HFFc6 (cell line): ENCODE results near the gene TBC1D1. TPM values are rescaled to one million over a fixed set of nuclear protein-coding genes. Genes with fewer than 3 reads are reported as not detected.
A peak's percentile ranks its signal among the peaks of the same experiment; 100 is the strongest.

Source experiments
- DNase-seq: peaks from one replicate; pipeline ENCODE4 v3.0.0-alpha.2; 2018
- H3K27ac Mint-ChIP-seq: 2 replicates; pipeline ENCODE4 v1.8.0; 2020; ENCODE audit warnings: mild to moderate bottlenecking, mixed read lengths
- H3K27me3 Mint-ChIP-seq: 2 replicates; pipeline ENCODE4 v1.8.0; 2021; ENCODE audit warnings: mild to moderate bottlenecking, moderate library complexity, mixed read lengths; ENCODE audit not compliant: insufficient read depth
- H3K36me3 Mint-ChIP-seq: 2 replicates; pipeline ENCODE4 v1.8.0; 2021; ENCODE audit warnings: low read depth, mixed read lengths
- H3K4me1 Mint-ChIP-seq: 2 replicates; pipeline ENCODE4 v1.8.0; 2020; ENCODE audit warnings: low read depth, mixed read lengths
- H3K4me3 Mint-ChIP-seq: 2 replicates; pipeline ENCODE4 v1.8.0; 2020; ENCODE audit warnings: mild to moderate bottlenecking, moderate library complexity, mixed read lengths
- H3K9me3 Mint-ChIP-seq: 2 replicates; pipeline ENCODE4 v1.8.0; 2020; ENCODE audit warnings: mild to moderate bottlenecking, mixed read lengths
- CTCF ChIP-seq: fragments of 200-600 bp; sonication (generic); IDR thresholded peaks from 2 replicates; pipeline ENCODE4 v1.5.0; 2021; ENCODE audit warnings: antibody characterized with exemption, mild to moderate bottlenecking
- total RNA-seq, 6 experiments: library from RNA; stranded (reverse); fragmentation: NEBNext Ultra II Directional; extraction: Animal tissue kit (Norgen Biotek cat#: 25700); gene quantifications; 2 replicates in 1 of 6; 3 replicates in 5 of 6; pipeline ENCODE4 v1.2.3, GENCODE V29; 2021

The TBC1D1 gene
- total RNA-seq, 6 experiments from 2014 or later, result 78.5 to 126 (median 112) TPM

- Mint-ChIP-seq H3K4me3 (no peak overlapping the region), H3K9me3 (no peaks in the 10 kb centered on the region), H3K27me3 (peaks cover 1% of the 10 kb centered on the region; the same call in 1 of the 2 replicates), H3K36me3 (peaks cover 53% of the 10 kb centered on the region), H3K4me1 (peaks cover 83% of the 10 kb centered on the region), H3K27ac (no peak overlapping the region)
- TF ChIP-seq CTCF, result no peak
- DNase-seq, result no peak
Observed at GRCh38 chr4:38072578-38072977, 181.7 kb downstream of the TBC1D1 start.

DNA sequence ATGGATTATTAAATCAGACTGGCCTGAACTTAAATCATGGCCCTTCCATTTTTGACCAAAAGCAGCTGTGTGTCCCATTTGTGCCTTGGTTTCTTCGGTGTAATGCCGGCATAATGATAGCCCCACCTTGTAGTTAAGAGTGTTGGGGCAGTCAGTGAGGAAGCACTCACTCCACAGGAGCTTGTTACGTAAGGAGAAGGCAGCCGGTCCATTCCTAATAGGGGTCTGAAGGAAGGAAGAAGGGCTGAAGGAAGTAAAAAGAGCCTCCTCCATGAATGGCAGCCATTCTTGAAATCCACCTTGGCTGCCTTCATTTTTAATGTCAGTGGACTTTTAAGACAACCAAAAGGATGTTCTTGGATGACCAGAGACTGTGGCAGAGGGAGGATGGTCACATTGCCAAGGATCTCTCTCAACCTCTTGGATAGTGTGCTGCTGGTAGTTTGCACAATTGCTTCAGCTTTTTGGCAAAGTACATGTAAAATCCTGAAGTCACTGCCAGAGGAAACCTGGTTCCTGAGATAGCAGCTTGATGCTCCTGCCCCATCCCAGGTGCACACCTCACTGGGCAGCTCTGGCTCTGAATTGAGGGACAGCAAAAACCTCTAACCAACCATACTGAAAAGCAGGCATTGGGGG is 182.8 kb downstream of the TBC1D1 start:
- Mint-ChIP-seq H3K27ac (peak overlapping the region; percentile 52), H3K9me3 (no peaks in the 10 kb centered on the region), H3K36me3 (peaks cover 45% of the 10 kb centered on the region), H3K27me3 (0 out of 2 replicates have a peak, but pooled peaks cover 1% of the 10 kb centered on the region), H3K4me3 (no peak overlapping the region), H3K4me1 (peaks cover 88% of the 10 kb centered on the region)
- DNase-seq, result no peak
- TF ChIP-seq CTCF, result no peak

DNA sequence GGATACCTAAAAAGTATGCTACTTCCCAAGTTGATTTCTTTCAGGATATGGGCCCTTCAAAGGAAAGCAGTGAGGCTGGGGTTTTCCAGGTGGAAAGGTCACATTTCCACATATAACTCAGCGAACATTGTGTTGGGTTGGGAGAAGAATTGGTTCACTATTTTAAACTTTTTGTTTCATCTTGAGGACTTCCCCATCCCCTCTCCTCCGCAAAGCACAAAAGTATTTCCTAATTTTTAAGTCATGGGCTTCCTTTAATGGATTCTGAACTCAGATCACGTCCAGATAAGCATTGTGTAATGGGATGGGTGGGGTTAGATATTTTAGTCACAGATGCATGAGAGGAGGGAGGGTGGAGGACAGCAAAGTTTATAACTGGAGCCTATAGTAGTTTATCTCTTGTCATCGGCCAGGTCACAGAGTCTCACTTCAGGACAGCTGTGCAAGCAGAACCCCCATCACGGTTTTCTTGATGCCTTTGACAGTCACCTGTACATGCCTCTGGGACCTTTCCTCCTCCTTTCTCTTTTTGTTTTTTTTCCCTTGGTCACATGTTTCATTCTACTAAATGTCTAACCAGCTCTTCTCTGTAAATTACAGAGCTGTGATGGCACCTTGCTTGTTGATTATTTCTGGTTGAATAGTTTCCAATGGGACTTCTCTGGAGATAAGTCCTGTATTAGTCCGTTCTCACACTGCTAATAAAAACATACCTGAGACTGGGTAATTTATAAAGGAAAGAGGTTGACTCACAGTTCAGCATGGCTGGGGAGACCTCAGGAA is 184.7 kb downstream of the TBC1D1 start:
- DNase-seq, result peak; percentile 67
- Mint-ChIP-seq H3K27ac (peak overlapping the region; percentile 91), H3K4me1 (peaks cover 88% of the 10 kb centered on the region), H3K4me3 (peak overlapping the region; percentile 71), H3K9me3 (no peaks in the 10 kb centered on the region), H3K36me3 (peaks cover 39% of the 10 kb centered on the region), H3K27me3 (0 out of 2 replicates have a peak, but pooled peaks cover 1% of the 10 kb centered on the region)
- no peak for TF ChIP-seq CTCF

- H3K27ac Mint-ChIP-seq, result peak overlapping the region; percentile 91
- H3K36me3 Mint-ChIP-seq, result peaks cover 40% of the 10 kb centered on the region
- no peaks in the 10 kb centered on the region for H3K9me3 Mint-ChIP-seq
- no peak for DNase-seq
- TF ChIP-seq CTCF, result no peak
- H3K27me3 Mint-ChIP-seq, result 0 out of 2 replicates have a peak, but pooled peaks cover 1% of the 10 kb centered on the region
- peak overlapping the region; percentile 71; the same call in 1 of the 2 replicates for H3K4me3 Mint-ChIP-seq
- peaks cover 85% of the 10 kb centered on the region for H3K4me1 Mint-ChIP-seq
Observed at GRCh38 chr4:38076153-38076669, 185.3 kb downstream of the TBC1D1 start.

DNA sequence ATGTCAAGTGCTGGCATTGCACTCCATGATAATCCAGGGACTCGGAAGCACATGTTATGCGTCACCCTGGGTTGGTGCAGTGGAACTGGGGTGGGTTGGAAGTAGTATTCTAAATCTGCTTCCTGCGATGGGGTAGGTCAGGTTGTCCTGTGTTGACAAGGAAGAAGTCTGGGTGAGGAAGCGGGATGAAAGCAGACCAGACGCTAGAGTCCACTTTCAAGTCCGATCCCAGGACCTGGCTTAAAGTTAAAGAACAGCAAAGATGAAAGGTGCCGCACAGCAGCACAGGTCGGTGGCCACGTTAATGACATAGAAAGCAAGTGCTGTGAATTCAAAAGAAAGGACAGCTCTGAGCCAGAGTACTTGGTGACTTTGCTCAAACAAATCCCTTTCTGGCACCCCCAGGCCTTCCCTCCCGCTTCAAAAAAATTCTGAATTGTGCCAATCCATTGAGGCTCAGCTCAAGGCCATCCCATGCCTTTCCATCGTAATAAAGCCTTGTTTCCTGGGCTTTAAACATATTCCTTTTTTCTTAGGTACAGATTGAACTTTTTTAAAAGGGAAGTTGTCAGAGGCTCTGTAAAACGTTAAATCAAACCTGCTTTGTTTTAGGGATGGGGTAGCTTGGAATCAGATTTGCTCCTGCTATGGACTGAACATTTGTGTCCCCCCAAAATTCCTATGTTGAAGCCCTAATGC is 187.1 kb downstream of the TBC1D1 start:
- H3K36me3 Mint-ChIP-seq, result peaks cover 41% of the 10 kb centered on the region
- no peak for TF ChIP-seq CTCF
- peaks cover 91% of the 10 kb centered on the region for H3K4me1 Mint-ChIP-seq
- no peak overlapping the region for H3K4me3 Mint-ChIP-seq
- H3K9me3 Mint-ChIP-seq, result no peaks in the 10 kb centered on the region
- H3K27ac Mint-ChIP-seq, result peak overlapping the region; percentile 92
- peaks cover 1% of the 10 kb centered on the region; the same call in 1 of the 2 replicates for H3K27me3 Mint-ChIP-seq
- DNase-seq, result no peak
